Measurements from ENCODE around the gene ZFAND6.

- TF ChIP-seq CTCF (conservative IDR thresholded peaks at IDR 0.05 in 1 of 2, IDR thresholded peaks at IDR 0.05 in 1 of 2; ENCODE audit: low read depth in 1 of 2, low read length in 2 of 2) (no peak), EZH2 (IDR thresholded peaks at IDR 0.05; ENCODE audit: low read length, missing control alignments) (no peak)
Observed at GRCh38 chr15:80095511-80095910, 36.0 kb downstream of the ZFAND6 start.
